DOHH2 (cell line): ENCODE data around the gene NBEA.

Source experiments
- H3F3A ChIP-seq: fragments of 200-600 bp; sonication (generic), shearing (Covaris generic); 2 replicates; pipeline ENCODE4 v1.6.0; 2016; ENCODE audit warnings: antibody characterized with exemption, mild to moderate bottlenecking; ENCODE audit not compliant: control insufficient read depth, insufficient read depth
- H3K27ac ChIP-seq: fragments of 200-600 bp; sonication (generic); 2 replicates; pipeline ENCODE4 v1.5.1; 2014; ENCODE audit warnings: low read depth, mild to moderate bottlenecking, low read length, moderate library complexity
- H3K27me3 ChIP-seq: fragments of 200-600 bp; sonication (generic); 2 replicates; pipeline ENCODE4 v1.6.1; 2014; ENCODE audit warnings: mild to moderate bottlenecking, low read length, mixed read lengths; ENCODE audit not compliant: control insufficient read depth
- H3K36me3 ChIP-seq: fragments of 200-600 bp; sonication (generic); 2 replicates; pipeline ENCODE4 v1.6.1; 2014; ENCODE audit warnings: mild to moderate bottlenecking, low read length, moderate library complexity, mixed read lengths; ENCODE audit not compliant: control insufficient read depth
- H3K4me1 ChIP-seq: fragments of 200-600 bp; sonication (generic); 2 replicates; pipeline ENCODE4 v1.6.1; 2014; ENCODE audit warnings: mild to moderate bottlenecking, low read length, mixed read lengths; ENCODE audit not compliant: control insufficient read depth
- H3K4me2 ChIP-seq: fragments of 200-600 bp; sonication (generic); 2 replicates; pipeline ENCODE4 v1.6.0; 2014; ENCODE audit warnings: mild to moderate bottlenecking, low read length, moderate library complexity
- H3K4me3 ChIP-seq: fragments of 200-600 bp; sonication (generic); 2 replicates; pipeline ENCODE4 v1.5.1; 2014; ENCODE audit warnings: mild to moderate bottlenecking, low read length, mixed read lengths
- H3K79me2 ChIP-seq: fragments of 200-600 bp; sonication (generic); 2 replicates; pipeline ENCODE4 v1.6.1; 2014; ENCODE audit warnings: mild to moderate bottlenecking, low read length, mixed read lengths; ENCODE audit not compliant: control insufficient read depth
- H3K9me2 ChIP-seq: fragments of 200-600 bp; sonication (generic); replicated peaks from 2 replicates; pipeline ENCODE4 v1.6.1; 2014; ENCODE audit warnings: mild to moderate bottlenecking, low read length, mixed read lengths; ENCODE audit not compliant: control insufficient read depth
- H3K9me3 ChIP-seq: fragments of 200-600 bp; sonication (generic); 2 replicates; pipeline ENCODE4 v1.6.1; 2014; ENCODE audit warnings: antibody characterized with exemption, low read length, mixed read lengths; ENCODE audit not compliant: control insufficient read depth, insufficient read depth
- H4K20me1 ChIP-seq: fragments of 200-600 bp; sonication (generic); 2 replicates; pipeline ENCODE4 v1.6.0; 2014; ENCODE audit warnings: low read depth, mild to moderate bottlenecking, antibody characterized with exemption, low read length, moderate library complexity; ENCODE audit not compliant: control insufficient read depth, insufficient read depth
- CTCF ChIP-seq: fragments of 200-600 bp; sonication (generic); IDR thresholded peaks from one replicate; pipeline ENCODE4 v1.5.1; 2014; ENCODE audit warnings: antibody characterized with exemption, mild to moderate bottlenecking, low read depth, low read length; ENCODE audit not compliant: poor library complexity, severe bottlenecking
- EZH2phosphoT487 ChIP-seq: fragments of 200-600 bp; sonication (generic); IDR thresholded peaks from 2 replicates; pipeline ENCODE4 v1.6.1; 2017; ENCODE audit warnings: borderline replicate concordance, mild to moderate bottlenecking, antibody characterized with exemption, low read length, moderate library complexity, mixed read lengths

Gene NBEA

GRCh38 chr13:35179920-35180663 is 238.0 kb downstream of the NBEA start:
- H4K20me1 ChIP-seq, result no peaks in the 10 kb centered on the region
- TF ChIP-seq CTCF (no peak), EZH2phosphoT487 (no peak)
- no peak overlapping the region for H3K4me2 ChIP-seq
- no peaks in the 10 kb centered on the region for H3F3A ChIP-seq
- no peak overlapping the region for H3K4me3 ChIP-seq
- H3K4me1 ChIP-seq, result no peaks in the 10 kb centered on the region
- H3K36me3 ChIP-seq, result no peaks in the 10 kb centered on the region
- no peak overlapping the region for H3K27ac ChIP-seq
- no peaks in the 10 kb centered on the region for H3K9me3 ChIP-seq
- H3K79me2 ChIP-seq, result no peaks in the 10 kb centered on the region
- H3K27me3 ChIP-seq, result no peaks in the 10 kb centered on the region
- H3K9me2 ChIP-seq, result no peaks in the 10 kb centered on the region

- Histone ChIP-seq H3K79me2 (no peaks in the 10 kb centered on the region), H3K27ac (no peak overlapping the region), H3K27me3 (no peaks in the 10 kb centered on the region), H3K4me3 (no peak overlapping the region), H3K4me1 (no peaks in the 10 kb centered on the region), H3K4me2 (no peak overlapping the region), H4K20me1 (no peaks in the 10 kb centered on the region), H3F3A (no peaks in the 10 kb centered on the region), H3K9me2 (no peaks in the 10 kb centered on the region), H3K36me3 (no peaks in the 10 kb centered on the region), H3K9me3 (no peaks in the 10 kb centered on the region)
- TF ChIP-seq CTCF (no peak), EZH2phosphoT487 (no peak)
Measured at GRCh38 chr13:35190241-35190640, 248.2 kb downstream of the NBEA start.

- H3K27me3 ChIP-seq, result no peaks in the 10 kb centered on the region
- H3K4me2 ChIP-seq, result no peak overlapping the region
- H3K9me2 ChIP-seq, result no peaks in the 10 kb centered on the region
- no peaks in the 10 kb centered on the region for H3K9me3 ChIP-seq
- no peak overlapping the region for H3K27ac ChIP-seq
- no peaks in the 10 kb centered on the region for H3K79me2 ChIP-seq
- H4K20me1 ChIP-seq, result no peaks in the 10 kb centered on the region
- TF ChIP-seq CTCF (no peak), EZH2phosphoT487 (no peak)
- H3K4me3 ChIP-seq, result no peak overlapping the region
- no peaks in the 10 kb centered on the region for H3K36me3 ChIP-seq
- H3F3A ChIP-seq, result no peaks in the 10 kb centered on the region
- H3K4me1 ChIP-seq, result no peaks in the 10 kb centered on the region
Measured at GRCh38 chr13:35191883-35192282, 249.8 kb downstream of the NBEA start.
